ENCODE results near the gene NCF2.

- no peak for TF ChIP-seq CTCF (IDR thresholded peaks at IDR 0.05)
- TF ChIP-seq POLR2AphosphoS5 (IDR thresholded peaks at IDR 0.05): no peak
- TF ChIP-seq POLR2A (IDR thresholded peaks at IDR 0.05; ENCODE audit: low read depth): no peak
- TF ChIP-seq EP300 (IDR thresholded peaks at IDR 0.05): no peak
Measured at GRCh38 chr1:183565261-183565660, 25.0 kb downstream of the NCF2 start.

Measured in esophagus muscularis mucosa (tissue), 4 donors.